ENCODE results near the gene KCTD12.

Gene KCTD12

DNA sequence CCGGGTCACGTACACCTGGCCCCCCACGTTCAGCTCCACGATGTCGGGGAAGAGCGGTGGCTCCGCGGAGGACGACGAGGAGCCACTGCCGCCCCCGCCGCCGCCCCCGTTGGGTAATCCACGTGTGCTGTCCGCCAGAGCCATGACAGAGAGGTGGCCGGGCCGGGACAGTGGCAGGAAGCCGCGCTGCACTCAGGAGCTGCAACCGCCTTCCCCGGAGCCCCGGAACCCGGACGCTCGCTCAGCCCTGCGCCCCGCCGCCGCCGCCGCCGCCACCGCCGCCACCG, 257 bp downstream of the KCTD12 start:
- DNase-seq, result no peak

DNA sequence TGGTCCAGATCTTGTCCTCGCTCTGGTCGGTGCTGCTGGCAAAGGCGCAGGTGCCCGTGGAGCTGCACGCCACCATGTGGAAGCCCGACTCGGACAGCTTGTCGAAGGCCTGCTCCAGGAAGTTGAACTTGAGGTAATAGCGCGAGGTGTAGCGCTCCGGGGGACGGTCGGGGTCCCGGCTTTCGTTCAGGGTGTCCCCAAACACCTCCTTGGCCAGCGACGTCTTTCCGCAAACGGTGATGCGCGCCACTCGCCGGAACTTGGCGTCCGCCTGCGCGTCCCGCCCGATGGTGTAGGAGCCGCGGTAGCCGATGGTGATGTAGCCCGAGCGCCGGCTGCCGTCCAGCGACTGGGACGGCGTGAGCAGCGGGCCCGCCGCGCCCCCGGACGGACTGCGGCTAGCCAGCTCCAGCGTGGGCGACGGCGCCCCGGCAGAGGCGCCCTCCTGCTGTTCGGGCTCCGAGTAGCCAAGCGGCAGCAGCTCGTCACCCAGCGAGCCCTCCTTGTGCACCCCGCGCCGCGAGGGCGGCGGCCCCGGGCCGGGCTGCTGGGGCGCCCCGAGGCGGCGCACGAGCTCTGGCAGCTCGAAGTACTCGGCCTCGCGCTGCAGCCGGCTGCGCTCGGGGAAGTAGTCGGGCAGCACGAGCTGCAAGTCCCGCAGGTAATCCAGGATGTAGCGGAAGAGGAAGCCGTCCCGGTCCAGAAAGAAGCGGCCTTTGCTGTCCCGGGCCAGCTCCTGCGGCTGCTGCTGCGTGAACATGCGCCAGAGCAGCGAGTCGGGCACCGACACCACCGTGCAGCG, 801 bp downstream of the KCTD12 start:
- DNase-seq, result peak; percentile 84

DNA sequence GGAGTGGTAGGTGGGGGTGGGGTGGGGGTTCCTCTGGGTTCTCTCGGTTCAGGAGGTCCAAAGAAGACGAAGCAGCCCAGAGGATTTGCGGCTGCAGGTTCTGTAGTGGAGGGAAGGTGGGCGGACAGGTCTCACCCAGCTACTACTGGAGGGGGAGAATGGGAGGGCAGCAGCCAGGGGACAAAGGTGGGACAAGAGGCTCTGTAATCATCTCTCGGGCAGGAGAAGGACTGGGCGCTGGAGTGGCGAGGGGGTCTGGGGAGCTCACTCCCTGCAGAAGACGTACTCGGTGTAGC, 1.4 kb downstream of the KCTD12 start:
- no peak for DNase-seq

DNA sequence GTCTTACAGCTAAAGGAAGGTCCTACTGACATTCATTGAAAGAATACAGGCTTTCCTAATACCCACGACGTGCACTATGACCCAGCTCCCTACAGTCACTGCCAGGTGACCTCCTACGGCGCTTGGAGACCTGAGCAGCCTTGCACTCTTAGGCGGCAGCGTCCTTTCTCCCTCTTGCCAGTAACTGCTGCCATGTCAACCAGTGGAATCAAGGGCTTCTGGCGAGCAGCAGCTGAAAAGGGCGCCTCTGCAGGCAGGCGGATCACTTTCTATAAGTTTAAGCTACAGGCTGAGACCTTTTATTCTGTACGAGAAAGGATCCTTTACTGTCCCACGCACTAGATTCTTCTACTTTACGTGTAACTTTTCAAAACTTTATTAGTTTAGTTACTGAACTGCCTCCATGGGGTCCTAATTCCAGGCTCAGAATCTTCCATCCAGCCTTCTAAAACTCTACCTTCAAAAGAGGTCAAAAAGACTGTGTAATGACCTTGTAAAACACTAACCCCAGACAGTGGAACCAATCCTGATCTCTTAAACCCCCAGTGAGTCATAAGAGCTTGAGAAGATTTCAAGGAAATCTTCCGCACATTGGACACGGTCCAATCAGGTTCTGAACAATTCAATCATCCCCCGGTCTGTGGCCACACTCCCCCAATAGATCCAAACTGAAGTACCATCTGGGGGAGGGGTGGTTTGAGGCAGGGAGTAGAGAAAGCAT, 1.9 kb downstream of the KCTD12 start:
- DNase-seq, result peak; percentile 78

DNA sequence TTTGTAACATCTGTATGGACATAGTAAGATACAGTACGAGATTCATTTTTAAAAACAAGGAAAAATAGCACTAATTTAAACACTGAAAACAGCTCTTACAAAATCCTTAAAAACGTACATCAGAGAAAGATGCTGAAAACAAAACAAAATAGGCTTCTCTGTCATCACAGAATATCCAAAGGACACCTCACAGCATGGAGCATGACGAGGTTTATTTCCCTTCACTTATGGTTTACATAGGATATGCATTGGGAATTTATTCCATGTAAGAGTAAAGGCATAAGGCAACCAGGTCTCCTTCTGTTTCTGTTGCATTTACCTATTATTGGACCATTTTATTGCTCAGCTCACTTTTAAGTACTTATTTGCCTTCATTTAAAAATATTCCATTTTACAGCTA, 3.0 kb downstream of the KCTD12 start:
- no peak for DNase-seq

DNA sequence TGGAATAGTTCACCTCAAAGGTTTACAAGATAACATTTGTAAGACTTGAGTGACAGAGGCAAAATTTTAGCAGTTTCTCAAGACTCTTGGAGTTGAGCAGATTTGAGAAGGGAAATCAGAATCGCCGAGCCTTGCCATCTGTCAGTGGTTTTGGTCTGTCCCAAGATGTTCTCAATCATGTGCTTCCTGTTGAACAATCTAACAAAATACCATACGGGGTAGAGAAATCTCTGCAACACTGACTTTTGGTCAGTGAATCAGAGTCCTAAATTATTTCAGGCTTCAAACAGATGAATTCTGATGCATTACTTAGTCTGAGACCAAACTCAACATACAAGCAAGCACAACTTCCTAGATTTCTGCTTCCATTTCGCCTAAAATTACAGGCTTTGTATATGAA, 3.8 kb downstream of the KCTD12 start:
- no peak for DNase-seq

DNA sequence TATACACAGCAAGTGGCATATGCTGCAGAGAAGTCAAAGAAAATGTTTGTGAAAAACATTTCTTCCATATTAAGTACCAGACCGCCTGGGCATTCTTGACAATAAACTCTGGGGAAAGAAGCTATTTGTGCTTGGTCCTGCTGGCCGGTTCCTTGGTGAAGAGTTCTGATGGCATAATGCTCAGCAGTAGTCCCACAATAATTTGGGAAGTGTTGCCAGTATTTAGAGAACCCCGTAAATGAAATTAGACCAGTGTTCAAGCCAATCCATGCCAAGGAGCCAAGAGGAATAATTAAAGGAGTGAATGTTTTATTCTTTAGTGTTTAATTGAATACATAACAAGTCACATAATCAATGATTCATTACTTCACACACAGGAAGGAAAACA, 6.3 kb downstream of the KCTD12 start:
- no peak for DNase-seq

DNA sequence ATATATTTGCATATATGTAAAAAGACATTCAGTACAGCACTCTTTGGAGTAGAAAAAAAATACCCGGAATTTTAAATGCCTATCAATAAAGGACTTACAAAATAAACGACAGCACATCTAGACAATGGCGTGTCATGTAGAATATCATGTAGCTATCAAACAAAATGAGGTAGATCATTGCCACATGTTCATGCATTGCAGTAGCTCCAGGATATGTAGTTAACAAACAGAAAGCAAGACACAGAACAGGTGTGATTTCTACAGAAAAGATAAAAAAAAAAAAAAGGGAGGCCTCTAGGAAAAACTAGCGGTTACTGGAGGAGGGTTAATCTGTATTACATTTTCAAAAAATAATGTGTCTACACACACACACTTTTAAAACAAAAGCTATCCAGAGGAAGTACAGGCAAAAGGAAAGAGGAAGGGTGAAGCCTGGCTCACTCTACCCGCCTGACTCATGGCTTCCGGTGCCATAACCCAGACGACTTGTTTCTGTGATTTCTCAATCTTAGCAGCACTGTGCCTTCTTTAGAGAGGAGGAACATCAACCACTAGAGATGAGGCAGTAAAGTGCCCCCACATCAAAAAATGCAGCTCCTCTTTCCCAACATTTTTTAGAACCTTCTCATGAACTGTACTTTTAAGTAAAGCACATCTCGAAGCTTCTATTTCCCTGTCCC, 6.9 kb downstream of the KCTD12 start:
- no peak for DNase-seq

DNA sequence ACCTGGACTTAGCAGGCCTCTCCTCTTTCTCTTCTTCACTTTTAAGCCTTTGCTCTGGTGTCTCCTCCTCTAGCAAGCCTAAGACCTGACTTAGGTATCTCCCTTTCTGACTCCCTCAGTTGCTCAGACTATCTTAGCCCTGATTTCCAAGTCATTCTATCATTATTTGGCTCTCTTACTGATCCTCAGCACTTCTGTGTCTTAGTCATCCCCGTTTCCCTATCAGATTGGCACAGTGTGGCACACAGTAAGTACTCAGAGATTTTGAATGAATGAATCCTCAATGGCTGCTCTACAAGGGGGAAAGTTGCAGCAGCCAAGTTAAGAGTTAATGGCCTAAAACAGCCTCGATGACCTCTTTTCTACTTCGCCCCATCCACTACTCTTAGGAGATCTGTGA, 8.2 kb downstream of the KCTD12 start:
- no peak for DNase-seq

DNA sequence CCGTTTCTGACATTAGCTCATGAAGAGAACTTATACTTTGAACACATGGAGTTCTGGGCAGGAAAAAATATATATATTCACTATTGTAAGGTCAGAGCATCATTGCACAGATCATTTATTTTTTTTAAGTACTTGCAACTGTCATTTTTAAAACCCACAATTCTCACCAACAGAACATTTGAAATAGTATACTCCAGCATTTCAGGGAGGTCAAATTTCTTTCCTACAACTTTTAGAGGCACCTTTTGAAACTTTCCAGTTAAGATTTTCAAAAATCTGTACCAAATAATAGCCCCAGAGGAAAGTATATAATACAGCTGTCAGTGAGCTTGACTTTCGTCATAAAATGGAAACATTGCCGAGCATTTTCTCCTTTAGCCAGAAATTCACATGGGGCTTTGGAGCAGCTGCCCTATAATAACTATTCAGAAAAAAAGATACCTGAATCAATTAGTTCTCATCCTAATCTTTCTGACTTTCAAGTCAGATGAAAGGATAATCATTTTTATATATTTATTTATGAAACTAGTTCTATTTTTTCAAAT, 10.9 kb downstream of the KCTD12 start:
- DNase-seq, result no peak

DNA sequence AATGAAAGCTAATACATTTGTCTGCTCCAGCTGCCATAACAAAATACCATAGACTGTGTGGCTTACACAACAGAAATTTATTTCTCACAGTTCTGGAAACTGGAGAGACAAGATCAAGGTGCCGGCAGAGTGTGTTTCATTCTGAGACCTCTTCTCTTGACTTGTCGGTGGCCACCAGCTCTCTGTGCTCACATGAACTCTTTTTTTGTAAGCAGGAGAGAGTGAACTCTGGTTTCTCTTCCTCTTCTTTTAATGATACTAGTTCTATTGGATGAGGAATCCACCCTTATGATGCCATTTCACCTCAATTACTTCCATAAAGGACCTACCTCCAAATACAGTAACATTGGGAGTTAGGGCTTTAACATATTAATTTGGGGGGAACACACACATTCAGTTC, 11.7 kb downstream of the KCTD12 start:
- DNase-seq, result no peak

DNA sequence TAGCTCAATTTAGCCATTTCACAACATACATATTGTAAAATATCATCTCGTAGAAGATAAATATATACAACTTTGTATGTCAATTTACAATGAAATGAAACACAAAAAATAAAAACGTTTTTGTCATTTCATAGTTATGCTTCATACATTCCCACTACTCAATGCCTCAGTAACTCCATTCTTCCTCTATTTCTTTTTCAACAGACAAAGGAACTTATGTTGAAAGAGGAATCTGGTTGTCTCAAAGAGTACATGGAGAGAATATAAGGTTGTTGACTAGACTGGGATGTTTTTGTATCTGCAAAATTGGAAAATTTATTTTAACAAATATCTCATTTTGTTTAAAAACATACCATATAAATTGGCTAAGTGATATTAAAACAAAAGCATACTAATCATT, 12.8 kb downstream of the KCTD12 start:
- no peak for DNase-seq

DNA sequence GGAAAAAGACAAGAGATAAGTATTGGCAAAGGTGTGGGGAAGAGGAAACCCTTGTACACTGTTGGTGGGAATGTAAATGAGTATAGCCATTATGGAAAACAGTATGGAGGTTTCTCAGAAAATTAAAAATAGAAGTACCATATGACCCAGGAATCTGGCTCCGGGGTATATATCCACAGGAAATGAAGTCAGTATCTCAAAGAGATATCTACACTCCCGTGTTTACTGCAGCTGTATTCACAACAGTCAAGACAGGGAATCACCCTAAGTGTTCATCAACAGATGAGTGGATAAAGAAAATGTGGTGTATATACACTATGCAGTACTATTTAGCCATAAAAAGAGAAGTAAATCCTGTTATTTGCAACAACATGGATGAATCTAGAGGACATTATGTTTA, 13.5 kb downstream of the KCTD12 start:
- DNase-seq, result no peak

DNA sequence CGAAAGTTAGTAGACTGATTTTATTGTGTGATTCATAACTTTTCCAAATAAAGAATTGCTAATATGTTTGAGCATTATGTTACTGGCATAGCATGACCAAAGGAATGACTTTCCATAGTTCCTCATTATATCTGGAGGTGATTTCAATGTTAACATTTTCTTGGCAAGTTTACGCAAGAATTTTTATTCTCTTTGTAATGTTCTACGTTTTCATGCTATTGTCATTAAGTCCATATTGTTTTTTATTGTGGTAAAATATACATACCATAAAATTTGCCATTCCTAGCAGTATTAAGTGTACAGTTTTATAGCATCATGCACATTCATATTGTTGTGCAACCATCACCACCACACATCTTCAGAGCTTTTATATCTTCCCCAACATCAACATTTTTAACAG, 14.8 kb downstream of the KCTD12 start:
- no peak for DNase-seq

DNA sequence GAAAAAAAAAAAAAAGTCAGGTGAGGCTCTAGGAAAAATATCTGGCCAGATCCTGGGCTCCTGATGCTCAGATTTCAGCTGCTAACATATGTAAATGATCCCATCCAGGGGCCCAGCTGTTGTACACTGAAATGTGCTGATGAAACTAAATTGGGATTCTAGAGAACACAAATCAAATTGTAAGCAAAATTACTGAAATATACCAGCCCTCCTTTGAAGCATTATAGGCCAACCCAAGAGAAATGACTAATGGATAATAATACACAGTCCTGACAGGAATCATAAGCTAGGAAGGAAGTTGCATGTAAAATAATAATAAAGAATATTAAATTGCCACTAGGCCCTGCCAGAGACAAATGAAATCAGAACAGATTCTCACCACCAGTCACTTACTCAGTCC, 17.8 kb downstream of the KCTD12 start:
- no peak for DNase-seq

DNA sequence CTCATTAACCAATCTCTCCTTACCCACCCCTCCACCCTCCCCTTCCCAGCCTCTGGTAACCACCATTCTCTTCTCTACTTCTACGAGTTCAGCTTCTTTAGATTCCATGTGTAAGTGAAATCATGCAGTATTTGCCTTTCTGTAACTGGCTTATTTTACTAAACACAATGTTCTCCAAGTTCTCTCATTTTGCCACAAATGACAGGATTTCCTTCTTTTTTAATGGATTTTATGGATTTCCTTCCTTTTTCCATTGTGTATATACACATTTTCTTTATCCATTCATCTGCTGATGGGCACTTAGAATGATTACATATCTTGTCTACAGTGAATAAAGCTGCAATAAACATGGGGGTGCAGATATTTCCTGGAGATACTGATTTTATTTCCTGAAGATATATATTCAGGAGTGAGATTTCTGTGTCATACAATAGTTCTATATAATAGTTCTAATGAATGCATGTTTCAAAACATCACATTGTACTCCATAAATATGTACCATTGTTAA, 20.2 kb downstream of the KCTD12 start:
- DNase-seq, result no peak

DNA sequence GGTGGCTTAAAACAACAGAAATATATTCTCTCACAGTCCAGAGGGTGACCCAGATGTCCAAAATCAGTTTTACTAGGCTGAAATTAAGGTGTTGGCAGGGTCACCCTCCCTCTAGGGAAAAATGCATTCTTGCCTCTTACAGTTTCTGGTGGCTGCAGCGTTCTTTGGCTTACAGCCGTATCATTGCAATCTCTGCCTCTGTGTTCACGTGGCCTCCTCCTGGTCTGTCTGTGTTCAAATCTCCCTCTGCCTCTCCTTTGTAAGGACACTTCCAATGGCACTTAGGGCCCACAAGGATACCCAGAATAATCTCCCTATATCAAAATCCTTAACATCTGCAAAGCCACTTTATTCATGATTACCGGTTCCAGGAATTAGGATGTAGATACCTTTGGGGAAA, 21.1 kb downstream of the KCTD12 start:
- DNase-seq, result no peak

DNA sequence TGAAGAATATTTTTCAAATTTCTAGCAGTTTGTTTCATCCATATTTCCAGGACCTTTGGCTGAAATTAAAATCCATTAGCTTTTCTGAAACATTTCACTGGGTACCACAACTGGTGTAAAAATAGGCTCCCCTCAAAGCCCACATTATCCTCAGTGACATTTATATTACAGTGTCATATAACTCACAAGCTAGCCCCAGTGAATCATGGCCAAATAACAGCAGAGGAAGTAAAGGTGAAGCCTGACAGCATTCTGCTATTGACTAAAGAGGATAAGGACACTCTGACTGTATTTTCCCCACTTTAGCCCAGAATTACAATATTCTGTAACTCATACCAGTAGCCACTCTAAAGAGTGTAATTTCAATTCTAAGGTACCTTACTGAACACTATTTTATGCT, 21.9 kb downstream of the KCTD12 start:
- DNase-seq, result no peak

DNA sequence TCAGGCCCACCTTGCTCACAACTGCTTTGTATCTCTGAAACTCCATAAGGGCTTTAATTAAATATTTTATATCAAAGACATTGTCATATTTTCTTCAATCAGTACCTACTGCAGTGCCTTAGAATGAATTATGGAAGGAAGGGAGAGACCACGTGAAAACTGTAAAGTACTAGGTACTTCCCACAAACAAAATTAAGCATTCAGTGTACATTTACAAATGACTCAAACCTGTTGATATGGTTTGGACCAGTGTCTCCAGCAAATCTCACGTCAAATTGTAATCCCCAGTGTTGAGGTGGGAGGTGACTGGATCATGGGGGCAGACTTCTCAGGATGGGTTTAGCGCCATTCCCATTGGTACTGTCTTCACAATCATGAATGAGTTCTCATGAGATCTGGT, 23.2 kb downstream of the KCTD12 start:
- no peak for DNase-seq

DNA sequence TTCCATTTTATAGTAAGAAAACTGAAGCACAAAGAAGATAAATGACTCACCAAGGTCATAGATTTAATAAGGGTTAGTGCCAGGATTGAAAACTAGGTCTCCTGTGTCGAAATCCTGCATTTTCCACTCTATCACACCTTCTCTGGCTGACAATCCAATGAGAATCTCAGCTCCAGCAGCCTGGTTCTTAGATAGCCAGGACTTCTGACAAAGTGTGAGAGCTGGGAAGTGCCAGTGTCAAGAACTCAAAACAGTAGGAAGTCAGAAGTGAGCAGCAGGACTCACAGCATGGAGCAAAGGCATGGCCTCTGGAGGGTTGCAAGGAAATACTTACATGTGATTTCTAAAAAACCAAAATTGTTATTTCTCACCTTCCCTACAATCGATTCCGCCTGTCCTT, 24.3 kb downstream of the KCTD12 start:
- no peak for DNase-seq

DNA sequence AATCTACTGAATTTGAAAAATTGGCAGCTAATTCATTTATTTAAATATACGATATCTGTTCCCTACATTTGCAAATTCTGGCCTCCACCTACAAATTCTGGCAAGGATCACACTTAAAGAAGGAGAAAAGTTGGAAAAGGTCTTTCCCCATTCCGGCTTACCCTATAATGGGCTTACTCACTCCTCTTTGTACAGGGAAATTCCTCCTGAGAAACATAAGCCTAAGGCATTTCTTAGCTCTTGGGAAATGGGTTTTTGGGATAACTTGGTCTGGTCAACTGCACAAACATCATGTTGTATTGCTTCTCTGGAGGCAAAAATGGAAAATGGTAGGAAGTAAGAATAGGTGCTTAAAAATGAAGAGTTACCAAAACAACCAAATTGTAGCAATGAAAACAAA, 25.5 kb downstream of the KCTD12 start:
- no peak for DNase-seq

DNA sequence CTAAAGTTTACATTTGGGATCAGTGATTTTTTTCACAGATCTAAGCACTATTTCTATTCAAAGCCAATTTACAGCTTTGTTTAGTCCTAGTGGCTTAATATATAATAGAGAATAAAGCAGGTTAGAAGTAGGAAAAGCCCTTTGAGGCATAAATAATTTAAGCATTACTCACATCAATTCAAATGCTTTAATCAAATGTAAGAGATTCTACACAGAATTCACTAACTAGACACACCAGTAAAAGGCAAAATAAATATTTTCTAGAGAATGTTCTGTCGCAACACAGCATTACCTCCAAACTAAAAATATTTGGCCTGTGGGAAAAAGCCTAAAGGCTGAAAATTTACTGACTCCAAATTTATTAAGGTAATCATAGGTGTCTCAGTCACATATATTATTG, 31.3 kb downstream of the KCTD12 start:
- no peak for DNase-seq

DNA sequence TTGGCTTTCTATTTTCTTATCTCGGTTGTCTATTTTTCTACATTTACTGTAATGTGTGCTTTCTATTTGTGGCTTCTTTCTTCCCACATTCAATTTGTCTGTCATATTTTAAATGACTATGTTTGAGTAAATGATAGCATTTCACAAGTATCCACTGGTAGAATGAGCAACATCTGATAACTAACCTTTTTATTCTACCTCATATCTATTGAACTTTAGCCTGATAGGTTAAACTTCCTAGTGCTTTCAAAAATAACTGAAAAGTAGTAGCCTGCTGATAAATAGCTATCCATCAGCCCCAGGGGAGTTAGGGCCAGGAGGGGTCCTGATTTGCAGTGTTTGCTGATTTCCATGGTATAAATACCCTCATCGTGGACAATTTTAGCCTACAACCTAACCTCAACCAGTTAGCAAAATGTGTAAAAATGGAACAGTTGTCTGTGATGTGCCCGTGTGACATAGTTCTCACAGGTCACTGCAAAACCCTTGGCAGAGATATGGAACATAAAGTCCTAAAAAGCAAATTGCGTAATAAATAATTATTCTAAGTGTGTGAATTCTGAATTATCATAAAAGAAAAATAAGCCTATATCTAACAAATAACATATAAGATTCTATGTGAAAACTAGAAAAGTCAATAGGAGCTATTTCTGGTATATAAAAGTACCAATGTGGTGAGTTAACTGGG, 32.1 kb downstream of the KCTD12 start:
- no peak for DNase-seq

DNA sequence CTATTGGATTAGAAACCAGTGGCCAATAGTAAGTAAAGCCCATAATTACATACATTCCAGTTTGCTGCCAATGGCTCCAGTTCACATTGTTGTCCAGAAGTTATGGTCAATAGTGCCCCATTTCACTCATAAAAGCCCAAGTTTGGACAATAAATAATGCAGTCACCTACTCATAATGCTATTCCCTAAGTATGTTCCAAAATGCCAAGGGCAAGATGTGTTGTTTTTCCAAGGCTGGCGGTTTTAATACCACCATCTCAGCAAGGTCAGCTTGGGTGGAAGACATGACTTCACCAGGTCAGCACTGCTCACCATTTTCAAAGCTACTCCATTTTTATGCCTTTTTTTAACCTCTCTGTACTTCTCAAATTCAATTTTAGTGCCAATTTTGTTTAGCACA, 32.7 kb downstream of the KCTD12 start:
- DNase-seq, result no peak

All from right forelimb (tissue), 1 donor.